RPMI7951 (cell line): ENCODE results near the gene PXYLP1. TPM values are rescaled to one million over a fixed set of nuclear protein-coding genes. Genes with fewer than 3 reads are reported as not detected.

Experiments used
- total RNA-seq: library from RNA; depleted of rRNA; stranded (reverse); fragments of >200 nt; shearing (Covaris generic); gene quantifications from 2 replicates; pipeline ENCODE4 v1.2.3, GENCODE V29; 2014; rRNA removed

PXYLP1 gene
- total RNA-seq, 1 experiment from 2014 or later = 18.7 TPM

Other genes with a start within 250 kb of the PXYLP1 start
- not detected in 2 replicates for gene SPSB4, start 180.5 kb upstream of the PXYLP1 start, total RNA-seq
- 127 and 162 TPM in 2 replicates for gene ZBTB38, start 136.7 kb downstream of the PXYLP1 start, total RNA-seq